Activated CD8-positive, alpha-beta memory T cell treated with anti-CD3 and anti-CD28 coated beads for 4 hours (primary cell): ENCODE measurements around the gene DERL3.

Experiments used
- DNase-seq, 2 donors: peaks; one replicate each; pipeline ENCODE4 v3.0.0-alpha.2; 2020; ENCODE audit warnings: low read depth in 2 of 2

The DERL3 gene

GRCh38 chr22:23801886-23802377 lies 36.9 kb downstream of the DERL3 start:
- DNase-seq, result no peak

- DNase-seq, result no peak
Observed at GRCh38 chr22:23801238-23801821, 37.5 kb downstream of the DERL3 start.

- DNase-seq, result no peak
Observed at GRCh38 chr22:23800297-23801237, 38.2 kb downstream of the DERL3 start.

GRCh38 chr22:23796461-23796860 lies 42.3 kb downstream of the DERL3 start:
- DNase-seq, result no peak

GRCh38 chr22:23793326-23793725 lies 45.5 kb downstream of the DERL3 start:
- DNase-seq, result no peak

GRCh38 chr22:23791738-23792645 lies 46.8 kb downstream of the DERL3 start:
- no peak for DNase-seq

GRCh38 chr22:23790819-23791737 lies 47.7 kb downstream of the DERL3 start:
- DNase-seq, result no peak

GRCh38 chr22:23789638-23790037 lies 49.2 kb downstream of the DERL3 start:
- no peak for DNase-seq

- no peak for DNase-seq
Observed at GRCh38 chr22:23789121-23789520, 49.7 kb downstream of the DERL3 start.

- DNase-seq, result no peak
Observed at GRCh38 chr22:23787910-23788309, 50.9 kb downstream of the DERL3 start.

GRCh38 chr22:23787600-23787896 lies 51.3 kb downstream of the DERL3 start:
- no peak for DNase-seq

GRCh38 chr22:23786752-23787599 lies 51.8 kb downstream of the DERL3 start, which contains the start of gene SMARCB1:
Gene SMARCB1 (plus strand): TSS chr22:23786966. CDS start chr22:23787170, 204 bp downstream.
- peak; percentile 77 to 81 for DNase-seq

- no peak for DNase-seq
Observed at GRCh38 chr22:23786261-23786710, 52.5 kb downstream of the DERL3 start.
